ENCODE data around the gene DOK7. TPM values are rescaled to one million over a fixed set of nuclear protein-coding genes. Genes with fewer than 3 reads are reported as not detected.
A peak's percentile ranks its signal among the peaks of the same experiment; 100 is the strongest.

DOK7 gene
- total and polyA plus RNA-seq, 4 donors, result 0.13 to 0.84 (median 0.46) TPM

- peaks cover 0 to 15% (median 4%) of the 10 kb centered on the region in 4 donors for H3K36me3 ChIP-seq (ENCODE audit: control insufficient read depth in 4 of 4, insufficient read depth in 3 of 4, low read depth in 1 of 4, low read length in 3 of 4)
- H3K9me3 ChIP-seq (ENCODE audit: control insufficient read depth in 4 of 4, low read length in 3 of 4), result no peaks in the 10 kb centered on the region
- DNase-seq (ENCODE audit: low spot score), result peak; percentile 41
- no peak overlapping the region for H3K27ac ChIP-seq (ENCODE audit: low read depth in 1 of 2, low read length in 2 of 2)
- no peaks in the 10 kb centered on the region for H3K27me3 ChIP-seq (ENCODE audit: control insufficient read depth in 4 of 4, insufficient read depth in 4 of 4, low read length in 3 of 4)
- H3K4me1 ChIP-seq (ENCODE audit: control insufficient read depth in 4 of 4, insufficient read depth in 4 of 4, low read length in 3 of 4), result peaks cover 11 to 30% (median 17%) of the 10 kb centered on the region in 4 donors
- H3K4me3 ChIP-seq (ENCODE audit: low read depth in 1 of 3, low read length in 3 of 3), result no peak overlapping the region
- TF ChIP-seq TAF1 (conservative IDR thresholded peaks at IDR 0.05) (no peak), EGR1 (IDR thresholded peaks at IDR 0.05; ENCODE audit: low read depth in 2 of 2) (no peak), FOXA1 (IDR thresholded peaks at IDR 0.05) (no peak)
- WGBS, result 81% methylated on average over 12 of the region's 12 CpGs
- no peak overlapping the region for H3K9ac ChIP-seq (ENCODE audit: low read depth in 1 of 2, low read length in 2 of 2)
These were observed 66.3 kb downstream of the DOK7 start for GRCh38 chr4:3529363-3529762.

- H3K36me3 ChIP-seq (ENCODE audit: control insufficient read depth in 4 of 4, insufficient read depth in 3 of 4, low read depth in 1 of 4, low read length in 3 of 4), result peaks cover 0 to 9% (median 1%) of the 10 kb centered on the region in 4 donors
- H3K4me3 ChIP-seq (ENCODE audit: low read depth in 1 of 3, low read length in 3 of 3), result no peak overlapping the region
- TF ChIP-seq ZBTB33 (IDR thresholded peaks at IDR 0.05) (no peak), HNF4A (conservative IDR thresholded peaks at IDR 0.05) (no peak), GABPA (IDR thresholded peaks at IDR 0.05 in 1 of 2, conservative IDR thresholded peaks at IDR 0.05 in 1 of 2) (no peak), SP1 (IDR thresholded peaks at IDR 0.05) (no peak), ATF3 (IDR thresholded peaks at IDR 0.05) (no peak), REST (IDR thresholded peaks at IDR 0.05) (no peak), HNF4G (IDR thresholded peaks at IDR 0.05) (no peak), FOXA2 (IDR thresholded peaks at IDR 0.05) (no peak), RXRA (IDR thresholded peaks at IDR 0.05) (no peak)
- peak; percentile 31 for DNase-seq (ENCODE audit: low spot score)
- H3K27ac ChIP-seq (ENCODE audit: low read depth in 1 of 2, low read length in 2 of 2), result no peak overlapping the region
- H3K27me3 ChIP-seq (ENCODE audit: control insufficient read depth in 4 of 4, insufficient read depth in 4 of 4, low read length in 3 of 4), result no peaks in the 10 kb centered on the region
- no peak overlapping the region for H3K9ac ChIP-seq (ENCODE audit: low read depth in 1 of 2, low read length in 2 of 2)
- H3K9me3 ChIP-seq (ENCODE audit: control insufficient read depth in 4 of 4, low read length in 3 of 4), result no peaks in the 10 kb centered on the region
- 95% methylated on average over 16 of the region's 16 CpGs for WGBS
- H3K4me1 ChIP-seq (ENCODE audit: control insufficient read depth in 4 of 4, insufficient read depth in 4 of 4, low read length in 3 of 4), result peaks cover 11 to 30% (median 17%) of the 10 kb centered on the region in 4 donors
These were observed 66.9 kb downstream of the DOK7 start for GRCh38 chr4:3530051-3530450.

- Histone ChIP-seq H3K4me1 (ENCODE audit: control insufficient read depth in 4 of 4, insufficient read depth in 4 of 4, low read length in 3 of 4) (peaks cover 11 to 30% (median 17%) of the 10 kb centered on the region in 4 donors), H3K4me3 (ENCODE audit: low read depth in 1 of 3, low read length in 3 of 3) (peak overlapping the region in 1 of 3 donors; percentile 97), H3K27me3 (ENCODE audit: control insufficient read depth in 4 of 4, insufficient read depth in 4 of 4, low read length in 3 of 4) (no peaks in the 10 kb centered on the region), H3K36me3 (ENCODE audit: control insufficient read depth in 4 of 4, insufficient read depth in 3 of 4, low read depth in 1 of 4, low read length in 3 of 4) (peaks cover 0 to 7% (median 1%) of the 10 kb centered on the region in 4 donors), H3K9ac (ENCODE audit: low read depth in 1 of 2, low read length in 2 of 2) (no peak overlapping the region), H3K27ac (ENCODE audit: low read depth in 1 of 2, low read length in 2 of 2) (no peak overlapping the region), H3K9me3 (ENCODE audit: control insufficient read depth in 4 of 4, low read length in 3 of 4) (no peaks in the 10 kb centered on the region)
- DNase-seq (ENCODE audit: low spot score), result peak; percentile 33
- 87% methylated on average over 18 of the region's 18 CpGs for WGBS
- no peak for TF ChIP-seq EGR1 (IDR thresholded peaks at IDR 0.05; ENCODE audit: low read depth in 2 of 2)
- TF ChIP-seq FOXA1 (IDR thresholded peaks at IDR 0.05), result no peak
- no peak for TF ChIP-seq ATF3 (IDR thresholded peaks at IDR 0.05)
- TF ChIP-seq FOXA2 (IDR thresholded peaks at IDR 0.05), result no peak
- no peak for TF ChIP-seq JUND (IDR thresholded peaks at IDR 0.05)
- TF ChIP-seq RXRA (IDR thresholded peaks at IDR 0.05), result no peak
- TF ChIP-seq CTCF (IDR thresholded peaks at IDR 0.05; ENCODE audit: low read depth, low read length, missing input control), result no peak
- TF ChIP-seq YY1 (IDR thresholded peaks at IDR 0.05), result no peak
- TF ChIP-seq SP1 (IDR thresholded peaks at IDR 0.05), result no peak
- no peak for TF ChIP-seq GABPA (IDR thresholded peaks at IDR 0.05 in 1 of 2, conservative IDR thresholded peaks at IDR 0.05 in 1 of 2)
- TF ChIP-seq HNF4A (conservative IDR thresholded peaks at IDR 0.05), result no peak
- TF ChIP-seq HNF4G (IDR thresholded peaks at IDR 0.05), result no peak
- no peak for TF ChIP-seq TAF1 (conservative IDR thresholded peaks at IDR 0.05)
- no peak for TF ChIP-seq MAX (IDR thresholded peaks at IDR 0.05)
- no peak for TF ChIP-seq RAD21 (IDR thresholded peaks at IDR 0.05)
These were observed 67.7 kb downstream of the DOK7 start for GRCh38 chr4:3530663-3531254.
